Dermis lymphatic vessel endothelial cell (primary cell): ENCODE measurements around the gene IFIT5. TPM values are rescaled to one million over a fixed set of nuclear protein-coding genes. Genes with fewer than 3 reads are reported as not detected.

Source experiments
- total RNA-seq: library from RNA; depleted of rRNA; stranded (reverse); fragments of >200 nt; gene quantifications from 2 replicates; pipeline ENCODE4 v1.2.1, GENCODE V29; 2014

IFIT5 gene, protein sequence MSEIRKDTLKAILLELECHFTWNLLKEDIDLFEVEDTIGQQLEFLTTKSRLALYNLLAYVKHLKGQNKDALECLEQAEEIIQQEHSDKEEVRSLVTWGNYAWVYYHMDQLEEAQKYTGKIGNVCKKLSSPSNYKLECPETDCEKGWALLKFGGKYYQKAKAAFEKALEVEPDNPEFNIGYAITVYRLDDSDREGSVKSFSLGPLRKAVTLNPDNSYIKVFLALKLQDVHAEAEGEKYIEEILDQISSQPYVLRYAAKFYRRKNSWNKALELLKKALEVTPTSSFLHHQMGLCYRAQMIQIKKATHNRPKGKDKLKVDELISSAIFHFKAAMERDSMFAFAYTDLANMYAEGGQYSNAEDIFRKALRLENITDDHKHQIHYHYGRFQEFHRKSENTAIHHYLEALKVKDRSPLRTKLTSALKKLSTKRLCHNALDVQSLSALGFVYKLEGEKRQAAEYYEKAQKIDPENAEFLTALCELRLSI
- 13.4 and 14.0 TPM in 2 replicates for total RNA-seq

DNA sequence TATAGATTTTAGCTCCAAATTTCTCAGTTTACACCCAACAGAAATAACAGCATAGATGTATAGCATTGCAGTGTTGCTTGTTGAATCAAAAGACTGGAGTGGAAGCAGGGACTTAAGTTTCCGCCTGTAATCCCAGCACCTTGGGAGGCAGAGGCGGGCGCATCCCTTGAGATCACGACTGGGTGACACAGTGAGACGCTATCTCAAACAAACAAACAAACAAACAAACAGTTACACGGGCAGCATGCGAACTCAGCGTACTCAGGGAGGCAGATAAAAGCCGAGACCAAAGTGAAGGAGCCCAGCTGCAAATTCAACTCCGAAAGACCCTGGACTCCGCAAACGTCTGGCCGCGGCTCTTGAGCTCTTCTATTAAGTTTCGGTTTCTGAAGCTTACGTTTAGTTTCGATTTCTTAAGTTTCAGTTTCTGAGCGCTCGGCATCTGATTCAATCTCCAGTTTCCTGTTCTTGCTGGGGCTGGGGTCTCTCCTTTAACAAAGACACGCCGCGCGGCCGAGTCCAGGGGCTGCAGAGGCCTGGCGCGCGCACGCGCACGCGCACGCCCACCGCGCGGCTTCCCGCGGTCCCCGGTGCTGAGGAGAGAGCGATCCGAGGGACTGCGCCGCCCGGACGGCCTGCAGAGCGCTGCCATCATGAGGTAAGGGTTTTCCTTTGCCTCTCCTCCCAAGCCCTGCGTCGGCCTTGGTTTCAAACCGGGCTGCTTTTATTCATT lies at the start of gene IFIT5:
Gene IFIT5, plus strand, starts transcription at position 423 of the 733 bp plus-strand sequence. Its CDS starts 231 bp downstream, at position 654.

DNA sequence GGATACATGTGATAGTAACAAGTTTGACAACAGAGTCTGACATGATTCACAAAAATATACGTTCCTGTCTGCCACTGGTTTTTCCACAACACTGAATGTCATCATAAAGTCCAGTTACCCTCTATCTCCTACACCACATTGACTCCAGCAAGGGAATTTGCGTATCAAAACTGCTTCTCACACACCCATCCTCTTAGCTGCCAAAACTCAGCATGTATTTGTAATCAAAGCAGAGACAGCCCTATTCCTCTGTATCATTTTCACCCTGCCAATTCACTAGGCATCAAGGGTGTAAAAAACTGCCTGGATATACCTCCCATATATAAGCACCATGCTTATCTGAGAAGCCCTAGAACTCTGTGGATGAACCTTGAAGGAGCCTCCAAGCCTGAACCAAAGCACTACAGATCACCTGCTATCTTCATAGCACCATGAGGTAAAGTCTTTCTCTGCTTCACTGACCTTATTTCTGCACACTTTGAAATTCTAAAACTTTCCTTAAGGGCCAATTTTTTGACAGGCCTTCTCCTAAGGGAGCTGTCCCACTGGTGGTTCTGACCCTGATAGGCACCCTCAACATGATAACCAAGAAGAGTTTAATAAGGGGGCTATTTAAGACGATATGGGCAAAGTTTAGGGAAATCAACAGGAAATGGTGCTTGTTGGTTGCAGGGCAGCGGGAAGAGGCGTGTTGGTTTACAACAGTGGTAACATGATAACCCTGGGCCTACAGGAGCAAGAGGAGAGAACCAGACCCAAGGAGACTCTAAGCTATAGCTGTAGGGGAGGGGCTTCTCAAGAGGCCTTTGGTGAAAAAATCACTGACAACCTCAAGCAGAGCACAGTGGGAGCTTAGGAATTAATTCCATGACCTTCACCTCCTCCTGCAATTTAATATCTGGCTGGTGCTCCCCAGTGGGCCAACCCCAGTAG lies 36.4 kb upstream of the IFIT5 start, which contains the start of gene IFIT1B:
Gene IFIT1B, plus strand, starts transcription at position 352 of the 933 bp plus-strand sequence. Its CDS starts 80 bp downstream, at position 432.

DNA sequence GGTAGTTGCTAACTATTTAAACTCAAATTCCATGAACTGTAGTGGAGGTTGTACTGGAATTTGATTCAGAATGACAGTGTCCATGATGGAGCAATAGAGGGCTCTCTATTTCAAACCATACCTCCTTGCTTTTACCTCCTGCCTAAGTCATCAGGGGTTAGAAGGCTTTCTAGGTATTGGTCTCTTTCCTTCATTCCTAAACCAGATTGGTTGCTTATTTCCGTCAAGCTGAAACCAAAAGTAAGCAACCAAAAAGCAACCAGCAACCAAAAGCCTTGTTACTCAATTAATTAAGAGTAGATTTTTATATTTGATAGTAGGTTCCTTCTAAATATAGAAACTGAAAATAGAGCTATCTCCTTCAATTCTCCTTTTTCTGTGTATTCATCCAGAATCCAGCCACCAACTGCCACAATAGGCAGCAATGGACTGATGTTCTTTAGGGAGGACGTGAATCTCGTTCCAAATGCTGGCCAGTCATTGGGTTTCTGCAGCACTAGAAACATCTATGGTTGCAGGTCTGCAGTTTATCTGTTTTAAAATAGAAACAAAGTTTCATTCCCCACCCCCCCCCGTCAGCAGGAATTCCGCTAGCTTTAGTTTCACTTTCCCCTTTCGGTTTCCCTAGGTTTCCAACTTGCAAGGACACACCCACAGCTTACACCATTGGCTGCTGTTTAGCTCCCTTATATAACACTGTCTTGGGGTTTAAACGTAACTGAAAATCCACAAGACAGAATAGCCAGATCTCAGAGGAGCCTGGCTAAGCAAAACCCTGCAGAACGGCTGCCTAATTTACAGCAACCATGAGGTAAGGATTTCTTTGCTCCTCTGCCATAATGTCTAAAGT lies 22.2 kb upstream of the IFIT5 start, which contains the start of gene IFIT1:
Gene IFIT1, plus strand, starts transcription at position 717 of the 850 bp plus-strand sequence. Its CDS starts 90 bp downstream, at position 807.

Other genes starting within 250 kb of the IFIT5 start
- gene CH25H, start 207.3 kb upstream of the IFIT5 start, total RNA-seq = 3.8 and 6.3 TPM in 2 replicates
- 270 and 319 TPM in 2 replicates for gene LIPA, start 162.8 kb upstream of the IFIT5 start, total RNA-seq
- gene IFIT2, start 112.5 kb upstream of the IFIT5 start, total RNA-seq = 8.9 and 25.2 TPM in 2 replicates
- gene IFIT3, start 86.6 kb upstream of the IFIT5 start, total RNA-seq = 11.2 and 18.7 TPM in 2 replicates
- gene IFIT1B, start 36.5 kb upstream of the IFIT5 start, total RNA-seq = not detected in 2 replicates
- 0.77 and 1.5 TPM in 2 replicates for gene IFIT1, start 21.9 kb upstream of the IFIT5 start, total RNA-seq
- under 0.01 TPM in 1 of 2 replicates, not detected in the other for gene SLC16A12, start 121.0 kb downstream of the IFIT5 start, total RNA-seq
- gene PANK1, start 230.7 kb downstream of the IFIT5 start, total RNA-seq = 1.8 and 2.4 TPM in 2 replicates